ENCODE measurements around the gene TRABD2B. TPM values are rescaled to one million over a fixed set of nuclear protein-coding genes. Genes with fewer than 3 reads are reported as not detected.

The TRABD2B gene
- total and polyA plus RNA-seq, 2 donors (not counting 3 experiments of a cell fraction or from before 2014, with no cell fraction given): not detected

- H3K36me3 ChIP-seq (ENCODE audit: control insufficient read depth in 2 of 2, extremely low read depth in 1 of 2, insufficient read depth in 2 of 2, low read length in 2 of 2): no peaks in the 10 kb centered on the region
- no peak overlapping the region for H3K4me3 ChIP-seq (replicated peaks in 1 of 3; ENCODE audit: insufficient read depth in 1 of 3, low read depth in 1 of 3, low read length in 3 of 3)
- dilution Hi-C loops (cut with MboI; ENCODE audit: extremely low pct_ligation_motif_present, low sequenced_read_pairs) (no loop called here), intact Hi-C loops (cut with micrococcal nuclease) (no loop called here)
- no peak overlapping the region for H3K4me2 ChIP-seq (ENCODE audit: insufficient read depth, low read length)
- H3K27ac ChIP-seq (ENCODE audit: insufficient read depth, low read depth, low read length): no peak overlapping the region
- H3K27me3 ChIP-seq (ENCODE audit: control insufficient read depth in 2 of 2, insufficient read depth in 2 of 2, low read length in 2 of 2): no peaks in the 10 kb centered on the region
- no peak for FAIRE-seq
- DNase-seq (ENCODE audit: low read depth, low spot score): no peak
- H3K79me2 ChIP-seq (ENCODE audit: control insufficient read depth, insufficient read depth, low read length): no peaks in the 10 kb centered on the region
- no peaks in the 10 kb centered on the region for H3K4me1 ChIP-seq (ENCODE audit: control insufficient read depth, extremely low read depth, insufficient read depth, low read length)
- TF ChIP-seq FOS (IDR thresholded peaks at IDR 0.05; ENCODE audit: borderline replicate concordance, insufficient read depth, low read length): no peak
- no peak for TF ChIP-seq MYC (IDR thresholded peaks at IDR 0.05; ENCODE audit: low read depth, low read length)
- TF ChIP-seq GATA2 (IDR thresholded peaks at IDR 0.05; ENCODE audit: insufficient read depth, insufficient read length, low read depth, low read length): no peak
- no peak for TF ChIP-seq MAX (IDR thresholded peaks at IDR 0.05; ENCODE audit: insufficient read depth, insufficient read length)
- no peak for TF ChIP-seq POLR2AphosphoS5 (IDR thresholded peaks at IDR 0.05; ENCODE audit: insufficient read depth, low read depth, low read length)
- no peak for TF ChIP-seq CTCF (IDR thresholded peaks at IDR 0.05; ENCODE audit: extremely low read depth in 1 of 2, insufficient read depth in 1 of 2, low read depth in 1 of 2, low read length in 2 of 2)
- no peak for TF ChIP-seq JUN (IDR thresholded peaks at IDR 0.05; ENCODE audit: borderline replicate concordance, insufficient read depth, insufficient read length, low read depth)
- no peak for TF ChIP-seq POLR2A (IDR thresholded peaks at IDR 0.05; ENCODE audit: low read depth, low read length)
- no TSS peak for BruUV-seq (replicated peaks)
- H3K9ac ChIP-seq (replicated peaks; ENCODE audit: extremely low read depth, insufficient read depth, low read length): no peak overlapping the region
- H2AFZ ChIP-seq (ENCODE audit: low read depth, low read length): no peak overlapping the region
- no peaks in the 10 kb centered on the region for H3K9me1 ChIP-seq (replicated peaks; ENCODE audit: control insufficient read depth, extremely low read depth, insufficient read depth, low read length)
- H3K9me3 ChIP-seq (replicated peaks; ENCODE audit: control insufficient read depth, insufficient read depth, low read length): no peaks in the 10 kb centered on the region
- POLR2A ChIA-PET: no interaction called here
- CTCF ChIA-PET: interaction anchor here (0.9 to 1.1 kb wide), 2 partner anchors 10 to 124 kb away, joined by 3 read pairs; partner anchors contain the start of gene TRABD2B
- H4K20me1 ChIP-seq (replicated peaks; ENCODE audit: control insufficient read depth, extremely low read depth, insufficient read depth, low read length): no peaks in the 10 kb centered on the region
Measured at GRCh38 chr1:47873337-47873736, 123.8 kb downstream of the TRABD2B start.
